Femur (tissue), 1 donor: ENCODE results near the gene APOBEC3A.
A peak's percentile ranks its signal among the peaks of the same experiment; 100 is the strongest.
"Not testable (repeated sequence)": the region's sequence is repeated elsewhere in the genome, so short reads cannot be mapped to it uniquely, and the experiment has no call there.

Experiments used
- DNase-seq: peaks from one replicate; pipeline ENCODE4 v3.0.0-alpha.2; 2017

The APOBEC3A gene

DNA sequence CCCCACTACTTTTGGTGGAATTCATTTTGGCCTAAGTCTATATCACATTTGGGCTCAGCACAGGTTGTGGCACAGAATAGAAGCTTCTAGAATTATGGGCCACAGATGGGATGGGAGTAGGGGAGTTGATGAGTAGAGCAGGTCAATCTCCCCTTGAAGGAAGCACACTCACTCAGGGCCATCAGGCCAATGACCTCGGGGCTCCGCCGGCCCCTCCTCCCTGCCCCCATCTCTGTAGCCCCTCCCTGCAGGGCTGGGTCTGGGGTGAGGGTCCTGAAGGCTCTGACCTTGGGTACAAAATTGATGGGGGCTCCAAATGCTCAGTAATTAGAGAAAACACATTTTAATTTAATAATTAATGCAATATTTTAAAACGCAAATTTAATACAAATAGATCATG is 3.3 kb downstream of the APOBEC3A start:
- not testable (repeated sequence) for DNase-seq

DNA sequence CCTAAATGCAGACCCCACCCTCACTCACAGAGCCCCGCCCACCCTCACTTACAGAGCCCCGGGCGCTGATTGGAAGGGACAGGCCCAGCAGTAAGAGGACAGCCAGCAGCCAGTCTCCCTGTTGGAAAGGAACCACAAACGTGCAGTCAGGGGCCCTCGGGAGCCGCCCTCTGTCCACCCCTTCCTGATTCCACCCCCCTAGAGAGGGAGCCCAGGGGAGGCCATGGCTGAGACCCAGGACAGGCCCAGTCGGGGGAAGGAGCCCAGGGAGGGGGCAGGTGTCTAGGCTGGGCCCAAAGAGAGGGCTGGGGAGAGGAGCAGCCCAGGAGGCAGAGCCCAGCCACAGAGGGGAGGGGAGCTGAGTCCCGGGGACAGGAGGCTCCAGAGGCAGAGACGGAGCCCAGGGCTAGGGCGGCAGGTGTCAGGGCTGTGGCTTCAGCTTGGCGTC is 5.9 kb downstream of the APOBEC3A start:
- DNase-seq = not testable (repeated sequence)

DNA sequence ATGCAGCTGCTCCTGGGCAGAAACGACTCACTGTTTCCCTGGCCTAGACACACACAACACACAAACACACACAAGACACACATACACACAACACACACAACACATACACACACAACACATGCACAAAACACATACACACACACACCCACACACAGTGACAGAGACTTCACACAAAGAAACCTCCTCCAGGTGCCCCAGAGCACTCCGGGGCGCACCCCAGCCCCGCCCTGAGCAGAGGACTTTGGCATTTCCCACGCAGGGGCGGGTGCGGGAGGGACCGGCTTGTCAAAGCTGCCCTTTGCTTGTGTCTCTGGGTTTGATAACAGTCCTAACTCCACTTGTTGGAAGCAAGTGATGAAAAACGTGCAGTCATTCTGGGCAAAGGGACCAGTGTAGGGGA is 6.5 kb downstream of the APOBEC3A start:
- DNase-seq = no peak

- no peak for DNase-seq
Observed at GRCh38 chr22:38964306-38964705, 6.9 kb downstream of the APOBEC3A start.

GRCh38 chr22:38964989-38965388 is 7.6 kb downstream of the APOBEC3A start:
- no peak for DNase-seq

- DNase-seq = no peak
Observed at GRCh38 chr22:38965614-38966379, 8.4 kb downstream of the APOBEC3A start.

DNA sequence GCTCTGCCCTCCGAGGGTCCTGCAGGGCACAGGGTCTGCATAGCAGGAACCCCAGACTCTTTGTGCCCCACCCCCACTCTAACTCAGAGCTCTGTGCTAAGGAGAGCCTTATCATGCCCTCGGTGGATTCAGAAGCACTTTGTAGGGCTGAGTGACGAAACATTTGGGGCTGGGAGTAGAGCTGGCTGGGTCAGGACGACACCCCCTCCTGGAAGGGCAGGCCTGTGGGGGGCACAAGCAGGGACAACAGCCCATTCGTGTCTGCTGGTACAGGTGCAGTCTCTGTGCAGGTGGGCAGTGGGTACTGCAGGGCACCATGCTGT is 8.9 kb downstream of the APOBEC3A start:
- DNase-seq = no peak

GRCh38 chr22:38966942-38967341 is 9.5 kb downstream of the APOBEC3A start:
- no peak for DNase-seq

DNA sequence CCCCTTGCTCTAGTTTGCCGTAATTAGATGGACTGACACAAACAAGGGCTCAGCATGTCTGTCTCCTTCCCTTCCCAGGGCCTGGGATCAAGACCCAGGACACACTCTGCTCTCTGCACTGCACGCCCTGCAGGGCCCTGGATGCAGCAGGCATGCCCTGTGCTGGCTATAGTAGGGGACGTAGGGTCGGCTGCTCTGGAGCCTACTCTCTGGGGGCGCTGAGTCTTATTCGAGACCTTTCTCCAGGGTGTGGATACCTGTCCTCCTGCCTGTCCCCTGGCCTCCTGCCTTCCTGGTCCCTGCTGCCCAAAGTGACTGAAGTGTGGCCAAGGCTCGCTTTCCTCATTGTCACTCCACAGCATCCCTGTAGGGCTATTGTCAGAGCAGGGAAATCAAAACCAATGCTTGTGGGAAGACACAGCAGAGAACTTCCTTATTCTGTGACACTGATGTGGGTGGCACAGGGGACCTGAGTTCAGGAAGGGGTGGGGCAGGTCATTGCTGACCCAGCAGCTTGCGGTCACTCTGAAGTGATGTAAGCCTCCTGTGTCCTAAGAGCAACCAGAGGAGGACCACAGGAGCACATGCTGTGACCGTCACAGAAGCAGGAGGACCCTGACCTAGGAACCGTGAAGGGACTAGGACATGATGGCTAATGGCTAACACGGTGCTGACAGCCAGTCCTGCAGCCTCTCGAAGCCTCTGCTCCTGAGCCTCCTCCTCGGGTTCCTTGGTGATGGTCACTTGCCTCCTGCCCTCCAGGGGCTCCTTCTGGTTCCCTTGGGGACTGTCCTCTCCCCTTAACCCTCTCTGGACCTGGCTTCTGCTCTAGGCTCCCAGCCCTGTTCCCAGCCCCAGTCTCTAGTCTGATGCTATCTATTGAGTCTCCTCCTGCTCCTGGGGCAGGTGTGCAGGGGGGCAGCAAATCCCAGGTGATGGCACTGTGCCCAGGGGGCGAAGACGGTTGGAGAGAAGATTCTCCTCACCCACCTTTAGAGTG is 10.3 kb downstream of the APOBEC3A start:
- peak; percentile 51 for DNase-seq

- no peak for DNase-seq
Observed at GRCh38 chr22:38968801-38969200, 11.4 kb downstream of the APOBEC3A start.

DNA sequence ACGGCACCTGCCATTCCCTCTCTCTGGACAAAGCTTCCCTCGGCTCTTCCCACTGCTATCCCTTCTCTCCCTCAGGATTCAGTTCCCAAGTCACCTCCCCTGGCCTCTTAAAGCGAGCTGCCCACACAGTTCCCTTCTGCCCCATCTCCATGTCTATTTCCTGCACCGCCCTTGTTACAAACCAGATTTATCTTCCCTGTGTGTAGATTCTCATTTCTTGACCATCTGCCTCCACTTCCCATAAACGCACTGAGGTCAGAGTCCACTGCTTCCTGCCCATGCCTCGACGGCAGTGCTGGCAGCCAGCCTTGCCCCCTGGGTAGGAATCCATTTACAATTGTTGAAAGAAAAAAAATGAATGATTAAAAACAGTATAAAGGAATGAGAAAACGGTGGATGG is 13.1 kb downstream of the APOBEC3A start:
- no peak for DNase-seq

DNA sequence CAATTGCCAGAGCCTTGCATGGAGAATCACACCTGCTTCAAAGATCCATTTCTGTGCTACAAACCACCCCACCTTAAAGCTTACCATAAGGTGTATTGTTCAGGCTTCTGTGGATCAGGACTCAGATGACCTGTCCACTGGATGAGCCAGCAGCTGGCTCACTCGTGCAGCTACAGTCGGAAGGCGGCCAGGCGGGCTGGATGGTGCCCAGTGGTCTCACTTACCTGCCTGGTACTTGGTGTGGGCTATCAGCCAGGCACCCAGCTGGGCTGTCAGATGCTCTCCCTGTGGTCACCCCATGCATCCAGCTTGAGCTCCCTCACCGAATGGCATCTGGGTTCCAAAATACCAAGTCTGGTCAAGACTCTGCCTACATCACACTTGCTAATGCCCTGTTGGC is 13.8 kb downstream of the APOBEC3A start:
- DNase-seq = no peak

DNA sequence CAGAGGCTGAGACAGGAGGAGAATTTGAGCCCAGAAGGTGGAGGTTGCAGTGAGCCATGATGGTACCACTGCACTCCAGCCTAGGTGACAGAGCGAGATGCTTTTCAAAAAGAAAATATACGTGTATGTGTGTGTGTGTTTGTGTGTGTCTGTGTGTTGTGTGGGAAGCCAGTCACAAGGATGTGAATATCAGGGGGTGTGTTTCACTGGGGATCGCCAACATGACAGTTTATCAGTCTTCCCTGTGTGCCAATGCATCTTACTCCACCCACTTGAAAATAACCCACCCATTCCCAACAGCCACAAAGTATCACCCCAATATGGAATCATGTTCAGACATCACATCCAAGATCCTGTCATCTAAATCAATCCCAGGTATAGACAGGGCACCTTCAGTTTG is 14.4 kb downstream of the APOBEC3A start:
- DNase-seq = no peak

GRCh38 chr22:38972558-38972957 is 15.1 kb downstream of the APOBEC3A start:
- DNase-seq = no peak

DNA sequence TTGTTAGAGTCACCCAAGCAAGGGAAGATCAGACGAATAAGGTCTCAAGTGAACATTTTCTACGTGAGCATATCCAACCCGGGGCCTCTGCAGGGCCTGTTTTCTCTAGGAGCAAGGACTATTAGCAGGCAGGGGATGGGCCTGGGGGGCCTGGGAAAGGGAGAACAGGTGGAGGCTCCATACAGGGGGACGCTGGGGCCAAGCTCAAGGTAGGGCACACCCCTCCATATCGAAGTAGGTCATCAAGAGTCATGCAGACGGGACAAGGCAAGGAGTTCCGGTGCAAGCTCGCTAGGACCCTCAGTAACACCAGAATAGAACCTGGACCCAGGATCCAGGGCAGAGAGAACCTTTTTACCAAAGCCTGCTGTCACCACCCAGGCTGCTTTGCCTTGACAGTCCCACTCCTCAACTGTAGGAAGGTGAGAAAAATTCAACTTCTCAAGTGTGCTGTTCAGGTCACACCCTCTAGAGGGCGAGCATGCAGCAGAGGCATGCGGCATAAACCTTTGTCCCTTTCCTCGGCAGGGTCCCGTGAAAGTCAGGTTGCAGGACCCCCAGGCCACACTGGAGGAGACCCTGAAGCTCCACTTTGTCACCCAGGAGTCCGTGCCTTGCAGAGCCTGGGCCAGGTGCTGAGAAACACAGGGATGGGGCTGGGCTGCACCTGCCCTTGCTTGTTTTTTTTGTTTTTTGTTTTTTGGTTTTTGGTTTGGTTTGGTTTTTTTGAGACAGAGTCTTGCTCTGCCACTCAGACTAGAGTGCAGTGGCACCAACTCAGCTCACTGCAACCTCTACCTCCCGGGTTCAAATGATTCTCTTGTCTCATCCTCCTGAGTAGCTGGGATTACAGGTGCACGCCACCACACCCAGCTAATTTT is 16.1 kb downstream of the APOBEC3A start:
- no peak for DNase-seq

DNA sequence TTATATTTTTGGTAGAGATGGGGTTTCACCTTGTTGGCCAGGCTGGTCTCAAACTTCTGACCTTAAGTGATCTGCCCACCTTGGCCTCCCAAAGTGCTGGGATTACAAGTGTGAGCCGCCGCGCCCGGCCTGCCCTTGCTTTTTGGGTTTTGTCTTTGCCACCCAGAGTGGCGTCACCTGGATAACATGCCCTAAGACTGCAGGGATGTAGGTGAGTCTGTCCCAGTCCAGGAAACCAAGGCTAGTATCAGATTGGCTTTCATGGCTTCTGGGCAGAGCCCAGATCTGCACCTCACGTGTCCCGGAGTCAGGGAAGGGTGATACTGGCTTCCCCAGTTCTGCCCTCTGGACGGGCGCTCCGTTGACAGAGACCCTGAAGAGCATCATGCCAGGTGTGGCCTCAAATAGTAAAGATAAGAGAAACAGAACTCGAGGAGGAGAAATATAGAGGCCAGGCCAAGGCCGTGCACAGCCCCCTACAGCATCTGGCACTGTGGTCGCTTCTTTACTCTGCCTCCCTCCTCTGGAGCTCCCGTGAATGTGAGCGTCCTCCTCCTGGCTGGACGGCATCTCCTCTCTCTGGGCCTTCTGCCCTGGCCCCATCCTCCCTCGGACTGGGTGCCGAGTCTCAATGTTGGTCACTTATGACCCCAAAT is 16.9 kb downstream of the APOBEC3A start:
- no peak for DNase-seq

GRCh38 chr22:38974826-38975175 is 17.4 kb downstream of the APOBEC3A start:
- DNase-seq = no peak

GRCh38 chr22:38977289-38977688 is 19.9 kb downstream of the APOBEC3A start:
- DNase-seq = not testable (repeated sequence)

GRCh38 chr22:38980587-38980986 is 23.2 kb downstream of the APOBEC3A start:
- DNase-seq = not testable (repeated sequence)

DNA sequence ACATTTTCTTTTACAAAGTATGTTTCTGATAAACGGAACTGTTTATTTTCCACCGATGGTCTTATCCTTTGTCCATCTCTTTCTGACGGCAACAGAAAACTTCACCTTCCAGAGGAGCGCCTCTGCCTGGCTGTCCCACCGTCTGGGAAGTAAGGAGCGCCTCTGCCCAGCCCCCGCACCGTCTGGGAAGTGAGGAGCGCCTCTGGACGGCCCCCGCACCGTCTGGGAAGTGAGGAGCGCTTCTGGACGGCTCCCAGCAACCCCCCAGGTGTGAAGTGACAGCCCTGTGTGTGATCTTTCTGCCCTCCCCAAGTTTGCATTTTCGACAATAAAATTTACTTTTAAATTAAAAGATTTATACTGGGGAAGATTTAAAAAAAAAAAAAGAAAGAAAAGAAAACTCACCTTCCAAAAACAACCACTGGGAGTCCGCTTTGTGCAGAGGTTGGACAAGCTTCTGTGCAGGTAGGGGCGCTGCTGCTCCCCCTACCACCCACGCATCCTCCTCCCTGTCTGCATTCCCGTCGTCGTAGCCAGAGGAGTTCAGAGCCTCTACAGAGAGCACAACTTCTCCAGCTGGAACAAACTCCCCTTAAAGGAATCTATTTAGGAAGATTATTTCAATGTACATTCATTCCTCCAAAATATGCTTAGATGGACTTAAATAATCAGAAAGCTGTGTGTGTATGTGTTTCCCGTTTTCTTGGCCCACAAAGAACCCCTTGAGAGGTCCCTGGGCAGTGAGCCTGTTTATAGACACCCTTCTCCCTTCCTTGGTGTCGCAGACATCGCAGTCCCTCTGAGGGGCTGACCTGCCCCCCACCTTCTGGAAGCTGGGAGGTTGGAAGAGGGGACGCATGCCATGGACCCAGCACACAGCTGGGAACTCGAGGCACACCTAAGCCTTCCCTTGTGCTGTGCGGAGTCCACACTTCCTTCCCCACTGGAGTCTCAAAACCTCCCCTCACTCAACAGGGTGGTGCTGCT is 23.9 kb downstream of the APOBEC3A start:
- peak; percentile 68 for DNase-seq
